HepG2 (cell line): ENCODE results near the gene PPM1F. TPM values are rescaled to one million over a fixed set of nuclear protein-coding genes. Genes with fewer than 3 reads are reported as not detected.

Experiments used
- ADNP ChIP-seq: sonication (generic); formaldehyde crosslinking; IDR thresholded peaks from 2 replicates; pipeline ENCODE4 v1.4.0; 2020; ENCODE audit warnings: missing genetic modification reagents
- ARNT2 ChIP-seq: sonication (generic); formaldehyde crosslinking; IDR thresholded peaks from 2 replicates; pipeline ENCODE4 v1.8.0; 2022; ENCODE audit warnings: mild to moderate bottlenecking, low read depth, missing genetic modification reagents, moderate library complexity
- BATF2 ChIP-seq: sonication (generic); formaldehyde crosslinking; IDR thresholded peaks from 2 replicates; pipeline ENCODE4 v1.8.0; 2022; ENCODE audit warnings: mild to moderate bottlenecking, missing genetic modification reagents, moderate library complexity
- DR1 ChIP-seq: sonication (generic); formaldehyde crosslinking; IDR thresholded peaks from 2 replicates; pipeline ENCODE4 v1.8.0; 2021; ENCODE audit warnings: mild to moderate bottlenecking, missing genetic modification reagents, inconsistent platforms
- FOXP1 ChIP-seq, 2 experiments: fragments of 450-650 bp in 1 of 2; IDR thresholded peaks; 2 replicates each; pipeline ENCODE4 v1.6.1; 2017 to 2018; ENCODE audit warnings: antibody characterized with exemption in 1 of 2
- GFI1 ChIP-seq: sonication (generic); formaldehyde crosslinking; IDR thresholded peaks from 2 replicates; pipeline ENCODE4 v1.5.0; 2020; ENCODE audit warnings: missing genetic modification reagents, mild to moderate bottlenecking, borderline replicate concordance
- JARID2 ChIP-seq: sonication (generic); formaldehyde crosslinking; IDR thresholded peaks from 2 replicates; pipeline ENCODE4 v1.8.1; 2023; ENCODE audit warnings: missing genetic modification reagents, inconsistent platforms; ENCODE audit not compliant: insufficient replicate concordance
- NONO ChIP-seq, 2 experiments: fragments of 450-650 bp in 1 of 2; sonication (generic) in 1 of 2; formaldehyde crosslinking in 1 of 2; IDR thresholded peaks in 1 of 2; conservative IDR thresholded peaks in 1 of 2; 2 replicates each; pipeline versions ENCODE4 v1.6.1 to v1.8.0; 2017 to 2022; ENCODE audit warnings: mild to moderate bottlenecking in 1 of 2, missing genetic modification reagents in 1 of 2, moderate library complexity in 1 of 2
- NR0B2 ChIP-seq: sonication (generic); formaldehyde crosslinking; IDR thresholded peaks from 2 replicates; pipeline ENCODE4 v1.4.0; 2020; ENCODE audit warnings: mild to moderate bottlenecking, missing genetic modification reagents
- REPIN1 ChIP-seq: sonication (generic); formaldehyde crosslinking; IDR thresholded peaks from 2 replicates; pipeline ENCODE4 v1.8.0; 2022; ENCODE audit warnings: missing genetic modification reagents, low read depth, mild to moderate bottlenecking, borderline replicate concordance
- ZBTB8A ChIP-seq: sonication (generic); formaldehyde crosslinking; IDR thresholded peaks from 2 replicates; pipeline ENCODE4 v1.4.0; 2020; ENCODE audit warnings: mild to moderate bottlenecking, low read depth, missing genetic modification reagents, borderline replicate concordance
- ZNF317 ChIP-seq: sonication (generic); formaldehyde crosslinking; IDR thresholded peaks from 2 replicates; pipeline ENCODE4 v1.5.0; 2020; ENCODE audit warnings: mild to moderate bottlenecking, missing genetic modification reagents
- ZNF331 ChIP-seq: sonication (generic); formaldehyde crosslinking; IDR thresholded peaks from 2 replicates; pipeline ENCODE4 v1.4.0; 2020; ENCODE audit warnings: missing genetic modification reagents
- ZNF83 ChIP-seq: sonication (generic); formaldehyde crosslinking; IDR thresholded peaks from 2 replicates; pipeline ENCODE4 v1.4.0; 2020; ENCODE audit warnings: missing genetic modification reagents, mild to moderate bottlenecking, borderline replicate concordance
- ZSCAN29 ChIP-seq: sonication (generic); formaldehyde crosslinking; conservative IDR thresholded peaks from 2 replicates; pipeline ENCODE4 v1.4.0; 2020; ENCODE audit warnings: mild to moderate bottlenecking, missing genetic modification reagents
- polyA plus RNA-seq, 8 experiments: library from polyadenylated mRNA; depleted of rRNA in 3 of 8; stranded (reverse) in 7 of 8; unstranded in 1 of 8; fragments of >200 nt; fragmentation: Illumina TruSeq in 4 of 8; extraction: Trizol in 4 of 8; gene quantifications; 2 replicates each; pipeline versions ENCODE4 v1.2.1 to v1.2.3, GENCODE V29; 2011 to 2016; ENCODE audit warnings: low read depth in 4 of 8, missing spikeins in 1 of 8, mixed read lengths in 1 of 8; ENCODE audit not compliant: insufficient read depth in 1 of 8
- total RNA-seq, 5 experiments: library from RNA; depleted of rRNA; stranded (reverse); fragments of >200 nt; fragmentation: Illumina TruSeq; extraction: Trizol; gene quantifications; 2 replicates each; pipeline ENCODE4 v1.2.3, GENCODE V29; 2016; ENCODE audit warnings: low read depth in 1 of 5
- TF ChIP-seq, protein P1 (sequence below): sonication (generic); formaldehyde crosslinking; IDR thresholded peaks from 2 replicates; pipeline ENCODE4 v1.9.0; 2021; ENCODE audit warnings: mild to moderate bottlenecking, missing genetic modification reagents
- TF ChIP-seq, protein P2 (sequence below): sonication (generic); formaldehyde crosslinking; IDR thresholded peaks from 2 replicates; pipeline ENCODE4 v1.4.0; 2020; ENCODE audit warnings: missing genetic modification reagents

PPM1F gene
- total and polyA plus RNA-seq, 2 of the 13 experiments (the other 11 are each of a cell fraction or from before 2014, with no cell fraction given): 11.0 to 19.6 TPM

DNA sequence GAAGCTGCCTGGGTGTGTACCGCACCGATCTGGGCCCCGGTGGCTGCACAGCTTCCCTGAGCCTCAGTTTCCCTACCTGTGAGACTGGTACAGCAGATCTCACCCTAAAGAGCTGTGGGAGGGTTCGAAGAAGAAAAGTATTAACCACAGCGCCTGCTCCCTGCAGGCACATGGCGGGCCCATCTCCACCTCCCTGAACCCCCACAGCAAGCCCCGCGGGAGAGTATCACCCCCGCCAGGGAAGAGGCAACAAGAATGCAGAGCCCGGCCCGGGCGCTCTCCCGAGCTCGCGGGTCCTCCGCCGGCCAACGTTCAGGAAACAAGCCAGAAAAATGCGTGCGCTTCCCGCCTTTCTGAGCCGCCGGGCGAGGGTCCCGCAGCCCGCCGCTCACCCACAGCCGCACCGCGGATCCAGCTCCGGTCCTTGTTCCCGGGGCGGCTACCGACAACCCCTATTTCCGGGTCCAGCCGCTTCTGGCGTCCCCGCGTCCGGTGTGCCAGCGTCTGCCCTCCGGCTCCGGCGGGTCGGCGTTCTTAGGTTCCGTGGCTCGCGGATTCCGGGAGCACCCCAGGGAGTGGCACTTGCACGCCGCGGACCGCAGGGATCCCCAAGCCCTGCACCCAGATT is 29.8 kb upstream of the PPM1F start, which contains the start of gene TOP3B (continued):
- TF ChIP-seq ZNF317 (CRISPR knock-in tag) (peak; percentile 77), ZNF331 (peak; percentile 97), ZNF83 (peak; percentile 46; the same call in 1 of the 2 replicates), DR1 (CRISPR knock-in tag) (peak; percentile 61; the same call in 1 of the 2 replicates), BATF2 (CRISPR knock-in tag) (0 out of 2 replicates have a peak, but pooled peaks have one; percentile 49), ADNP (CRISPR knock-in tag) (no peak), ARNT2 (CRISPR knock-in tag) (peak; percentile 77), GFI1 (CRISPR knock-in tag) (peak; percentile 67), NONO (IDR thresholded peaks at IDR 0.05) (no peak), NONO (CRISPR knock-in tag; conservative IDR thresholded peaks at IDR 0.05) (peak; percentile 94), ZSCAN29 (CRISPR knock-in tag) (0 out of 2 replicates have a peak, but pooled peaks have one; percentile 61), ZBTB8A (CRISPR knock-in tag) (no peak), NR0B2 (peak; percentile 63), FOXP1 (IDR thresholded peaks at IDR 0.05) (no peak), FOXP1 (CRISPR knock-in tag; IDR thresholded peaks at IDR 0.05) (peak; percentile 51; the same call in 1 of the 2 replicates), JARID2 (CRISPR knock-in tag) (peak; percentile 73), REPIN1 (CRISPR knock-in tag) (peak; percentile 75; the same call in 1 of the 2 replicates)
- TF ChIP-seq, protein P1, sequence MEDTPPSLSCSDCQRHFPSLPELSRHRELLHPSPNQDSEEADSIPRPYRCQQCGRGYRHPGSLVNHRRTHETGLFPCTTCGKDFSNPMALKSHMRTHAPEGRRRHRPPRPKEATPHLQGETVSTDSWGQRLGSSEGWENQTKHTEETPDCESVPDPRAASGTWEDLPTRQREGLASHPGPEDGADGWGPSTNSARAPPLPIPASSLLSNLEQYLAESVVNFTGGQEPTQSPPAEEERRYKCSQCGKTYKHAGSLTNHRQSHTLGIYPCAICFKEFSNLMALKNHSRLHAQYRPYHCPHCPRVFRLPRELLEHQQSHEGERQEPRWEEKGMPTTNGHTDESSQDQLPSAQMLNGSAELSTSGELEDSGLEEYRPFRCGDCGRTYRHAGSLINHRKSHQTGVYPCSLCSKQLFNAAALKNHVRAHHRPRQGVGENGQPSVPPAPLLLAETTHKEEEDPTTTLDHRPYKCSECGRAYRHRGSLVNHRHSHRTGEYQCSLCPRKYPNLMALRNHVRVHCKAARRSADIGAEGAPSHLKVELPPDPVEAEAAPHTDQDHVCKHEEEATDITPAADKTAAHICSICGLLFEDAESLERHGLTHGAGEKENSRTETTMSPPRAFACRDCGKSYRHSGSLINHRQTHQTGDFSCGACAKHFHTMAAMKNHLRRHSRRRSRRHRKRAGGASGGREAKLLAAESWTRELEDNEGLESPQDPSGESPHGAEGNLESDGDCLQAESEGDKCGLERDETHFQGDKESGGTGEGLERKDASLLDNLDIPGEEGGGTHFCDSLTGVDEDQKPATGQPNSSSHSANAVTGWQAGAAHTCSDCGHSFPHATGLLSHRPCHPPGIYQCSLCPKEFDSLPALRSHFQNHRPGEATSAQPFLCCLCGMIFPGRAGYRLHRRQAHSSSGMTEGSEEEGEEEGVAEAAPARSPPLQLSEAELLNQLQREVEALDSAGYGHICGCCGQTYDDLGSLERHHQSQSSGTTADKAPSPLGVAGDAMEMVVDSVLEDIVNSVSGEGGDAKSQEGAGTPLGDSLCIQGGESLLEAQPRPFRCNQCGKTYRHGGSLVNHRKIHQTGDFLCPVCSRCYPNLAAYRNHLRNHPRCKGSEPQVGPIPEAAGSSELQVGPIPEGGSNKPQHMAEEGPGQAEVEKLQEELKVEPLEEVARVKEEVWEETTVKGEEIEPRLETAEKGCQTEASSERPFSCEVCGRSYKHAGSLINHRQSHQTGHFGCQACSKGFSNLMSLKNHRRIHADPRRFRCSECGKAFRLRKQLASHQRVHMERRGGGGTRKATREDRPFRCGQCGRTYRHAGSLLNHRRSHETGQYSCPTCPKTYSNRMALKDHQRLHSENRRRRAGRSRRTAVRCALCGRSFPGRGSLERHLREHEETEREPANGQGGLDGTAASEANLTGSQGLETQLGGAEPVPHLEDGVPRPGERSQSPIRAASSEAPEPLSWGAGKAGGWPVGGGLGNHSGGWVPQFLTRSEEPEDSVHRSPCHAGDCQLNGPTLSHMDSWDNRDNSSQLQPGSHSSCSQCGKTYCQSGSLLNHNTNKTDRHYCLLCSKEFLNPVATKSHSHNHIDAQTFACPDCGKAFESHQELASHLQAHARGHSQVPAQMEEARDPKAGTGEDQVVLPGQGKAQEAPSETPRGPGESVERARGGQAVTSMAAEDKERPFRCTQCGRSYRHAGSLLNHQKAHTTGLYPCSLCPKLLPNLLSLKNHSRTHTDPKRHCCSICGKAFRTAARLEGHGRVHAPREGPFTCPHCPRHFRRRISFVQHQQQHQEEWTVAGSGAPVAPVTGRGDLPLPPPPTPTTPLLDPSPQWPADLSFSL (CRISPR knock-in tag): no peak
- TF ChIP-seq, protein P2, sequence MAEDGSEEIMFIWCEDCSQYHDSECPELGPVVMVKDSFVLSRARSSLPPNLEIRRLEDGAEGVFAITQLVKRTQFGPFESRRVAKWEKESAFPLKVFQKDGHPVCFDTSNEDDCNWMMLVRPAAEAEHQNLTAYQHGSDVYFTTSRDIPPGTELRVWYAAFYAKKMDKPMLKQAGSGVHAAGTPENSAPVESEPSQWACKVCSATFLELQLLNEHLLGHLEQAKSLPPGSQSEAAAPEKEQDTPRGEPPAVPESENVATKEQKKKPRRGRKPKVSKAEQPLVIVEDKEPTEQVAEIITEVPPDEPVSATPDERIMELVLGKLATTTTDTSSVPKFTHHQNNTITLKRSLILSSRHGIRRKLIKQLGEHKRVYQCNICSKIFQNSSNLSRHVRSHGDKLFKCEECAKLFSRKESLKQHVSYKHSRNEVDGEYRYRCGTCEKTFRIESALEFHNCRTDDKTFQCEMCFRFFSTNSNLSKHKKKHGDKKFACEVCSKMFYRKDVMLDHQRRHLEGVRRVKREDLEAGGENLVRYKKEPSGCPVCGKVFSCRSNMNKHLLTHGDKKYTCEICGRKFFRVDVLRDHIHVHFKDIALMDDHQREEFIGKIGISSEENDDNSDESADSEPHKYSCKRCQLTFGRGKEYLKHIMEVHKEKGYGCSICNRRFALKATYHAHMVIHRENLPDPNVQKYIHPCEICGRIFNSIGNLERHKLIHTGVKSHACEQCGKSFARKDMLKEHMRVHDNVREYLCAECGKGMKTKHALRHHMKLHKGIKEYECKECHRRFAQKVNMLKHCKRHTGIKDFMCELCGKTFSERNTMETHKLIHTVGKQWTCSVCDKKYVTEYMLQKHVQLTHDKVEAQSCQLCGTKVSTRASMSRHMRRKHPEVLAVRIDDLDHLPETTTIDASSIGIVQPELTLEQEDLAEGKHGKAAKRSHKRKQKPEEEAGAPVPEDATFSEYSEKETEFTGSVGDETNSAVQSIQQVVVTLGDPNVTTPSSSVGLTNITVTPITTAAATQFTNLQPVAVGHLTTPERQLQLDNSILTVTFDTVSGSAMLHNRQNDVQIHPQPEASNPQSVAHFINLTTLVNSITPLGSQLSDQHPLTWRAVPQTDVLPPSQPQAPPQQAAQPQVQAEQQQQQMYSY: peak; percentile 90
